GM23338 (cell line): ENCODE data around the gene DHDDS. TPM values are rescaled to one million over a fixed set of nuclear protein-coding genes. Genes with fewer than 3 reads are reported as not detected.

Experiments
- ATAC-seq: fragments of 200-7000 bp; cut with Tn5 transposase; 3 replicates; pipeline ENCODE4 v1.9.1; 2020
- DNase-seq: peaks from one replicate; pipeline ENCODE4 v3.0.0-alpha.2; 2015; ENCODE audit warnings: low spot score
- H2AFZ ChIP-seq: fragments of 200-600 bp; sonication (generic); 2 replicates; pipeline ENCODE4 v1.8.0; 2016; ENCODE audit warnings: antibody characterized with exemption, mild to moderate bottlenecking, moderate library complexity
- H3F3A ChIP-seq: fragments of 200-600 bp; sonication (generic); replicated peaks from 2 replicates; pipeline ENCODE4 v1.8.0; 2017; ENCODE audit warnings: antibody characterized with exemption, mixed run types, low read depth
- H3K27ac ChIP-seq: fragments of 200-600 bp; sonication (generic); 2 replicates; pipeline ENCODE4 v1.6.1; 2016; ENCODE audit warnings: low read depth
- H3K27me3 ChIP-seq: fragments of 200-600 bp; sonication (generic); 2 replicates; pipeline ENCODE4 v1.8.0; 2016; ENCODE audit warnings: mild to moderate bottlenecking, mixed run types, moderate library complexity; ENCODE audit not compliant: insufficient read depth
- H3K36me3 ChIP-seq: fragments of 200-600 bp; sonication (generic); 2 replicates; pipeline ENCODE4 v1.8.0; 2016; ENCODE audit warnings: mild to moderate bottlenecking; ENCODE audit not compliant: insufficient read depth
- H3K4me1 ChIP-seq: fragments of 200-600 bp; sonication (generic); 2 replicates; pipeline ENCODE4 v1.8.0; 2016; ENCODE audit warnings: mild to moderate bottlenecking, moderate library complexity; ENCODE audit not compliant: insufficient read depth
- H3K4me2 ChIP-seq: fragments of 200-600 bp; sonication (generic); 2 replicates; pipeline ENCODE4 v1.7.1; 2017; ENCODE audit warnings: mixed run types
- H3K4me3 ChIP-seq: fragments of 200-600 bp; sonication (generic); 2 replicates; pipeline ENCODE4 v1.6.1; 2016; ENCODE audit warnings: mixed run types
- H3K79me2 ChIP-seq: fragments of 200-600 bp; sonication (generic); replicated peaks from 2 replicates; pipeline ENCODE4 v1.8.0; 2017; ENCODE audit warnings: mild to moderate bottlenecking; ENCODE audit not compliant: insufficient read depth
- H3K9me2 ChIP-seq: fragments of 200-600 bp; sonication (generic); 2 replicates; pipeline ENCODE4 v1.8.0; 2017; ENCODE audit not compliant: insufficient read depth
- H4K20me1 ChIP-seq: fragments of 200-600 bp; sonication (generic); replicated peaks from 2 replicates; pipeline ENCODE4 v1.8.0; 2017; ENCODE audit warnings: mild to moderate bottlenecking; ENCODE audit not compliant: insufficient read depth
- H3K27ac Mint-ChIP-seq: 2 replicates; pipeline ENCODE4 v1.8.0; 2020; ENCODE audit warnings: inconsistent platforms, mild to moderate bottlenecking, moderate library complexity, mixed read lengths
- H3K27me3 Mint-ChIP-seq: 3 replicates; pipeline ENCODE4 v1.8.0; 2022; ENCODE audit warnings: low read depth, mild to moderate bottlenecking, moderate library complexity, mixed read lengths, inconsistent platforms; ENCODE audit not compliant: insufficient read depth, poor library complexity
- H3K36me3 Mint-ChIP-seq: 3 replicates; pipeline ENCODE4 v1.8.0; 2021; ENCODE audit warnings: low read depth, mild to moderate bottlenecking, inconsistent platforms, moderate library complexity, mixed read lengths
- H3K4me1 Mint-ChIP-seq: 3 replicates; pipeline ENCODE4 v1.8.0; 2020; ENCODE audit warnings: mild to moderate bottlenecking, inconsistent platforms, mixed read lengths
- H3K4me3 Mint-ChIP-seq: 3 replicates; pipeline ENCODE4 v1.8.0; 2021; ENCODE audit warnings: moderate library complexity, mild to moderate bottlenecking, inconsistent platforms, mixed read lengths
- H3K9me3 Mint-ChIP-seq: 3 replicates; pipeline ENCODE4 v1.8.0; 2020; ENCODE audit warnings: moderate library complexity, mild to moderate bottlenecking, inconsistent platforms, mixed read lengths
- ETS1 ChIP-seq: IDR thresholded peaks from 2 replicates; pipeline ENCODE4 v1.6.1; 2016; ENCODE audit warnings: antibody characterized with exemption
- EZH2phosphoT487 ChIP-seq: fragments of 200-600 bp; sonication (generic); IDR thresholded peaks from one replicate; pipeline ENCODE4 v1.8.1; 2018; ENCODE audit warnings: antibody characterized with exemption; ENCODE audit not compliant: unreplicated experiment
- POLR2AphosphoS5 ChIP-seq: IDR thresholded peaks from 2 replicates; pipeline ENCODE4 v1.6.1; 2016; ENCODE audit warnings: antibody characterized with exemption, low read depth
- REST ChIP-seq: IDR thresholded peaks from one replicate; pipeline ENCODE4 v1.6.1; 2018; ENCODE audit warnings: antibody characterized with exemption; ENCODE audit not compliant: unreplicated experiment
- ZNF331 ChIP-seq: fragments of 250-450 bp; sonication (Bioruptor Pico); IDR thresholded peaks from 2 replicates; pipeline ENCODE4 v1.5.0; 2020; ENCODE audit warnings: low read depth, mild to moderate bottlenecking, moderate library complexity
- ZNF462 ChIP-seq: fragments of 250-450 bp; sonication (Bioruptor Pico); IDR thresholded peaks from 2 replicates; pipeline ENCODE4 v1.5.0; 2020; ENCODE audit warnings: mild to moderate bottlenecking, moderate library complexity
- polyA plus RNA-seq: library from polyadenylated mRNA; unstranded; fragments of >200 nt; fragmentation: Nextera tagmentation; extraction: Ambion mirVana; gene quantifications from 2 replicates; pipeline ENCODE4 v1.2.1, GENCODE V29; 2016
- total RNA-seq: library from RNA; depleted of rRNA; stranded (reverse); fragments of >200 nt; shearing (Covaris generic); gene quantifications from 2 replicates; pipeline ENCODE4 v1.2.3, GENCODE V29; 2014

DHDDS gene
- total and polyA plus RNA-seq, 2 experiments from 2014 or later: 32.6 to 49.5 TPM

GRCh38 chr1:26410706-26411623, 21.2 kb upstream of the DHDDS start, which contains the start of gene LIN28A:
Gene LIN28A (plus strand): TSS chr1:26410817. CDS start chr1:26410892, 75 bp downstream.
- Mint-ChIP-seq H3K4me3 (peak within 1 kb of the TSS; percentile 99), H3K9me3 (peaks cover 4% of the 10 kb centered on the region; the same call in 1 of the 3 replicates), H3K27ac (peak within 1 kb of the TSS; percentile 97), H3K4me1 (peaks cover 44% of the 10 kb centered on the region), H3K27me3 (peaks cover 40% of the 10 kb centered on the region), H3K36me3 (peaks cover 53% of the 10 kb centered on the region)
- peak within 1 kb of the TSS; percentile 96 for H3K4me3 ChIP-seq
- peak within 1 kb of the TSS; percentile 84 for H3K4me2 ChIP-seq
- no peak within 1 kb of the TSS for H2AFZ ChIP-seq
- H3K79me2 ChIP-seq: peaks cover 54% of the 10 kb centered on the region
- no peaks in the 10 kb centered on the region for H3K27me3 ChIP-seq
- H4K20me1 ChIP-seq: peaks cover 34% of the 10 kb centered on the region
- ATAC-seq (peak; percentile 18), DNase-seq (no peak)
- peaks cover 48% of the 10 kb centered on the region for H3F3A ChIP-seq
- peaks cover 22% of the 10 kb centered on the region; the same call in 1 of the 2 replicates for H3K36me3 ChIP-seq
- peak; percentile 84 for TF ChIP-seq POLR2AphosphoS5
- TF ChIP-seq ETS1: peak; percentile 24; the same call in 1 of the 2 replicates
- peak; percentile 23 for TF ChIP-seq REST
- no peak for TF ChIP-seq ZNF462 (CRISPR knock-in tag)
- no peak for TF ChIP-seq EZH2phosphoT487
- no peak for TF ChIP-seq ZNF331 (CRISPR knock-in tag)
- peaks cover 42% of the 10 kb centered on the region for H3K4me1 ChIP-seq
- H3K27ac ChIP-seq: peak within 1 kb of the TSS; percentile 100
- no peaks in the 10 kb centered on the region for H3K9me2 ChIP-seq
